Measurements from ENCODE around the gene LFNG.

LFNG gene

DNA sequence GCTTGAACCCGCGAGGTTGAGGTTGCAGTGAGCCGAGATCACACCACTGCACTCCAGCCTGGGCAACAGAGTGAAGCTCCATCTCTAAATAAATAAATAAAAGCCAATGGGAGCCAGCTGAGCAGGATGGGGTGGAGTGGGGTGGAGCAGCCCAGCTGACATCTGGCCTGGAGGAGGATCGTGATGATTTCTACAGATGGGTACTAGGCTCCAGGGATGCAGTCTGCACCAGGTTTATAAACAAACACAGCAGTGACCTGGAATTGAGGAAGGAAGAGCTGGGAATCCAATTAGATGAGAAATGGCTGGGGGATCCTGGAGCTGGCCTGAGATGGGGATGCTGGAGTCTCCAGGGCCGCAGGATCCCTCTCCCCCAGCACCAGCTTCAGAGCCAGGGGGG, 36.1 kb upstream of the LFNG start:
- DNase-seq (ENCODE audit: low read depth), result no peak
- no peak overlapping the region for H3K4me3 ChIP-seq (ENCODE audit: control insufficient read depth, low read depth, low read length)
- TF ChIP-seq, protein P1, sequence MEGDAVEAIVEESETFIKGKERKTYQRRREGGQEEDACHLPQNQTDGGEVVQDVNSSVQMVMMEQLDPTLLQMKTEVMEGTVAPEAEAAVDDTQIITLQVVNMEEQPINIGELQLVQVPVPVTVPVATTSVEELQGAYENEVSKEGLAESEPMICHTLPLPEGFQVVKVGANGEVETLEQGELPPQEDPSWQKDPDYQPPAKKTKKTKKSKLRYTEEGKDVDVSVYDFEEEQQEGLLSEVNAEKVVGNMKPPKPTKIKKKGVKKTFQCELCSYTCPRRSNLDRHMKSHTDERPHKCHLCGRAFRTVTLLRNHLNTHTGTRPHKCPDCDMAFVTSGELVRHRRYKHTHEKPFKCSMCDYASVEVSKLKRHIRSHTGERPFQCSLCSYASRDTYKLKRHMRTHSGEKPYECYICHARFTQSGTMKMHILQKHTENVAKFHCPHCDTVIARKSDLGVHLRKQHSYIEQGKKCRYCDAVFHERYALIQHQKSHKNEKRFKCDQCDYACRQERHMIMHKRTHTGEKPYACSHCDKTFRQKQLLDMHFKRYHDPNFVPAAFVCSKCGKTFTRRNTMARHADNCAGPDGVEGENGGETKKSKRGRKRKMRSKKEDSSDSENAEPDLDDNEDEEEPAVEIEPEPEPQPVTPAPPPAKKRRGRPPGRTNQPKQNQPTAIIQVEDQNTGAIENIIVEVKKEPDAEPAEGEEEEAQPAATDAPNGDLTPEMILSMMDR (conservative IDR thresholded peaks at IDR 0.05; ENCODE audit: control insufficient read depth, insufficient read depth, low read depth, low read length), result no peak

DNA sequence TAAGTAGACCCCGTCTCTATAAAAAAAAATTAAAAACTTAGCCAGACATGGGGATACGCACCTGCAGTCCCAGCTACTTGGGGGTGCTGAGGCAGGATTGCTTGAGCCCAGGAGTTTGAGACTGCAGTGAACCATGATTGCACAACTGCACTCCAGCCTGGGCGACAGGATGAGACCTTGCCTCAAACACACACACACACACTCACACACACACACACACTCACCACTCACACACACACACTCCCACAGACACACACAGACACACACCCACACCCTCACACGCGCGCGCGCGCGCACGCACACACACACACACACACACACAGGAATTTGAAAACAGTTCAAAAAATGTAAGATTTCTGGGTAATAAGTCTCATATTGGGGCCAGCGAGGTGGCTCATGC, 34.7 kb upstream of the LFNG start:
- no peak for DNase-seq (ENCODE audit: low read depth)
- H3K4me3 ChIP-seq (ENCODE audit: control insufficient read depth, low read depth, low read length), result no peak overlapping the region
- TF ChIP-seq, protein P1 (conservative IDR thresholded peaks at IDR 0.05; ENCODE audit: control insufficient read depth, insufficient read depth, low read depth, low read length), result no peak

DNA sequence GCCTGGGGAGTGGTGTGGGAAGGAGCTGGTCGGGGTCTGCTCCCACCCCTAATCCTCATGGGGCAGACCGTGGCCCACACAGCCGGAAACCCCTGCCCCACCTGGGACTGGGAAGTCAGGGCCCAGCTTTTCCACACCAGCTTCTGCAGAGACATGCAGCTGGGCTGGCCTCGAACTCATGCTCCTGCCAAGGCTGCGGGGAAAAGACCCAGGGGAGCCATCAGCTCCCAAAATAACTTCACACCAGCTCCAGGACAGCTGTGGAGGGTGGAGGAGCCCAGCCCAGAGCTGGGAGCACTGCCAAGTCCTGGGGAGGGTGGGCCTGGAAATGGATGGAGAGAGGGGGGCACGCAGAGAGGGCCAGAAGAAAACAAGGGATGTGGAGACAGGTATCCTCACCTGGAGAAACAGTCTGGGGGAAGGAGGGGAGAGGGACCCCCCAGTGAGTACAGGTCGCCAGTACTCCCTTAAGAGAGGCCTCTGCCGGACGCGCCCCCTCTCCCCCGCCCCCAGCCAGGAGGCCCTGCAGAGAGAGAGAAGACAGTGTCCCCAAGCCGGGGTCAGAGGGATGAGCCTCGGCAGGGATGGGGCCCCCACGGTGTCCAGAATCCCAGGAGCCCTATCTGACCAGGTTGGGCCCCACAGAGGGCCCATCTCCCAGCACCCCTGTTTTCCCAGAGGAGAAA, 31.8 kb upstream of the LFNG start:
- TF ChIP-seq, protein P1 (conservative IDR thresholded peaks at IDR 0.05; ENCODE audit: control insufficient read depth, insufficient read depth, low read depth, low read length), result no peak
- DNase-seq (ENCODE audit: low read depth), result peak; percentile 45

DNA sequence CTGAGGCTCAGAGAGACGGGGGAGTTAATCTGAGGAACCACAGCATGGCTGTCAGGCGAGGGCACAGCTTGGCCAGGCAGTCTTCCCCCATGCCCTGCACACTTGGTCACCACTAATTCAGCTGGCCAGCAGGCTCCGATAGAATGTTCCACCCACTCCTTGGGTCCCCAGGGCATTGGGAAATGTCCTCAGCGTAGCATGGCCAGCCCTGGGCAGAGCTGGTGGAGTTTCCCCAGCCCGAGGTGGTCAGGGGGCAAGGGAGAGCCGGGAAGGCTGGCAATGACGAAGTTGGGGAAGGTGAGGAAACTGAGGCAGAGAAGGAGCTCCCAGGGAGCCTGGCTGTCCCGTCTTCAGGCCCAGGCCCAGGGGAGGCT, 31.3 kb upstream of the LFNG start:
- TF ChIP-seq, protein P1 (conservative IDR thresholded peaks at IDR 0.05; ENCODE audit: control insufficient read depth, insufficient read depth, low read depth, low read length), result no peak
- no peak overlapping the region for H3K4me3 ChIP-seq (ENCODE audit: control insufficient read depth, low read depth, low read length)
- peak; percentile 49 for DNase-seq (ENCODE audit: low read depth)

More for the DNA sequence above, 31.8 kb upstream of the LFNG start:
- no peak overlapping the region for H3K4me3 ChIP-seq (ENCODE audit: control insufficient read depth, low read depth, low read length)

DNA sequence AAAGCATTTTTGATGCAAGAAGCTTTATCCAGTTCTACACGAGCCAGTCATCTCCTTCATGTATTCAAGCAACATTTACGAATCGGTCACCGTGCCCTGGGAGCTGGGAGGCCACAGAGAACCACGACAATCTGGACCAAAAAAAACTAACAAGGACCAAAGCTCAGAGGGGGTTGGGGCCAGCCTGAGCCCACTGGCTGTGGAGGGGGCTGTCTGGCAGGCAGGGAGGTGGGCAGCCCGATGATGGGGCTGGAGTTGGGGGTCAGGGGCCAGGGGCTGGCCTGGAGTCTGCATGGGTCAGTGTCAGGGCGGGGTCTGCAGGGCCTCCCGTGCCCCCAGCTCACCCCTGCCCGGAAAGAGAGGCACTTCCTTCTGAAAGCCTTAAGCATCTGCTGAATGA, 30.9 kb upstream of the LFNG start:
- TF ChIP-seq, protein P1 (conservative IDR thresholded peaks at IDR 0.05; ENCODE audit: control insufficient read depth, insufficient read depth, low read depth, low read length), result no peak
- no peak overlapping the region for H3K4me3 ChIP-seq (ENCODE audit: control insufficient read depth, low read depth, low read length)
- DNase-seq (ENCODE audit: low read depth), result no peak

DNA sequence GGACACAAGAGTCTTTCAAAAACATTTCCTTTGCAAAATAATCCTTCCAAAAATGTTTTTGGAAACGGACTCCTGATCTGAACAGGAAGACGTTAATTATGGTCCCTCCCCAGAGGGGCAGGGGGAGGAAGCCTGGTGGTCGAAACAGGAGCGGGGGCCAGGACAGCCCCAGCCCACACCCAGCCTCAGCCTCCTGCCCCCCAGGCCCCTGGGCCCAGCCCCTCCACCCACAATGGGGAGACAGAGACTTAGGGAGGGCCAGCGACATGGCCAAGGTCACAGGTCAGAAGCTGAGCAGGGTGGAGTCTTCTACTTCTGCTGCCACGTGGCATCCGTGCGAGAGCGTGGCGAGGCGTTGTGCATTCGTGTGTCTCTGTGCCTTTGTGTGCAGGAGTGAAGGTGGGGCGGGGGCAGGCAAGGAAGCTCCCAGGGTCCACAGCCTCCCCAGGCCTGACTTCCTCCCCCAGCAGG, 29.4 kb upstream of the LFNG start:
- DNase-seq (ENCODE audit: low read depth), result no peak
- H3K4me3 ChIP-seq (ENCODE audit: control insufficient read depth, low read depth, low read length), result no peak overlapping the region
- TF ChIP-seq, protein P1 (conservative IDR thresholded peaks at IDR 0.05; ENCODE audit: control insufficient read depth, insufficient read depth, low read depth, low read length), result no peak

Data from fibroblast of mammary gland (primary cell).